GM12891 (cell line): ENCODE results near the gene RBM19.

Experiments used
- DNase-seq: peaks from one replicate; pipeline ENCODE4 v3.0.0; 2011; ENCODE audit warnings: low spot score; ENCODE audit not compliant: insufficient read length
- FAIRE-seq: peaks from 2 replicates; lab custom pipeline; 2011; peaks lifted over from hg19 to GRCh38; lab: Jason Lieb, UNC
- PAX5 ChIP-seq: IDR thresholded peaks from 2 replicates; pipeline ENCODE4 v1.6.1; 2011; ENCODE audit warnings: low read length, moderate library complexity, mild to moderate bottlenecking; ENCODE audit not compliant: insufficient read depth, severe bottlenecking
- POLR2A ChIP-seq: IDR thresholded peaks from 2 replicates; pipeline ENCODE4 v1.6.1; 2011; ENCODE audit warnings: low read depth, low read length, control low read depth
- POLR2AphosphoS5 ChIP-seq: IDR thresholded peaks from 2 replicates; pipeline ENCODE4 v1.6.1; 2011; ENCODE audit warnings: low read depth, low read length, control low read depth
- POU2F2 ChIP-seq: IDR thresholded peaks from 2 replicates; pipeline ENCODE4 v1.6.1; 2011; ENCODE audit warnings: low read depth, mild to moderate bottlenecking, control low read depth, low read length, moderate library complexity
- SPI1 ChIP-seq: IDR thresholded peaks from 2 replicates; pipeline ENCODE4 v1.6.1; 2011; ENCODE audit warnings: low read depth, low read length, control low read depth
- TAF1 ChIP-seq: IDR thresholded peaks from 2 replicates; pipeline ENCODE4 v1.6.1; 2011; ENCODE audit warnings: low read depth, low read length, control low read depth

The RBM19 gene

DNA sequence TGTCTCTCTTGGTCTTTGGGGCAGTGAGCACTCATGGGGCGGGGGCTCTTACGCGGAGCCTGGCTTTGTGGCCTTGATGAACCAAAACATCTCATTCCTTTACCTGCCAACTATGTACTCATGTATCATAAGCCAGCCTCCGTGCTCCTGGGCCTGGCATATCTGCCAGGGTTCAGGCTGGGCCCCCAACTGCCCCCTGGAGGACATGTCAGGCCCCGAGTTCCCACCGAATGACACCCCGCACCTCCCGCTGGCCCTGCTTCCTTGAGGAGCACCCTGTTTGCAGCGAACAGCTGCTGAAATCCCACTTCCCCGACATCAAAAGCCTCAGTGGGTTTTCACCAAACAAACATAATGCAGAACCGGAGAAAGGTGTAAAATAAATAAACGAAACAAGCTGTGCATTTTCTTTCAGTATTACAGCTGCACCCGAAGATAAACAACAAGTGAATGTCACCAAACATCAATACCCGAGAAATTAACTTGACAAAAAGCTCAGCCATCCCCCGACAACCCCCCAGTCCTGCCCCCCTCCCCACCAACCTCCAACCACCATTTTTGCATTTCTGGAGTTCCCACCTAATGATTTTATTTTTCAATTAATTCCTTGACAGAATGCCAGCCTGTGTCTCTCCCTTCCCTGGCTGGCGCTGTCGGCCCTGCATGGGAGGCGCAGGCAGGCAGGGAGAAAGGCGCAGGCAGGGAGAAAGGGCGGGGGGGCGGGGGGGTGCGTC lies 139.2 kb downstream of the RBM19 start:
- no peak for FAIRE-seq

GRCh38 chr12:113825705-113826104 lies 140.4 kb downstream of the RBM19 start:
- DNase-seq (no peak), FAIRE-seq (no peak)
- no peak for TF ChIP-seq PAX5
- no peak for TF ChIP-seq POLR2A
- TF ChIP-seq POLR2AphosphoS5, result no peak
- no peak for TF ChIP-seq SPI1
- no peak for TF ChIP-seq TAF1
- no peak for TF ChIP-seq POU2F2

More for the DNA sequence above, 139.2 kb downstream of the RBM19 start:
- DNase-seq, result no peak
- no peak for TF ChIP-seq SPI1
- TF ChIP-seq PAX5, result no peak
- no peak for TF ChIP-seq TAF1
- TF ChIP-seq POLR2AphosphoS5, result no peak
- TF ChIP-seq POLR2A, result no peak
- TF ChIP-seq POU2F2, result no peak

DNA sequence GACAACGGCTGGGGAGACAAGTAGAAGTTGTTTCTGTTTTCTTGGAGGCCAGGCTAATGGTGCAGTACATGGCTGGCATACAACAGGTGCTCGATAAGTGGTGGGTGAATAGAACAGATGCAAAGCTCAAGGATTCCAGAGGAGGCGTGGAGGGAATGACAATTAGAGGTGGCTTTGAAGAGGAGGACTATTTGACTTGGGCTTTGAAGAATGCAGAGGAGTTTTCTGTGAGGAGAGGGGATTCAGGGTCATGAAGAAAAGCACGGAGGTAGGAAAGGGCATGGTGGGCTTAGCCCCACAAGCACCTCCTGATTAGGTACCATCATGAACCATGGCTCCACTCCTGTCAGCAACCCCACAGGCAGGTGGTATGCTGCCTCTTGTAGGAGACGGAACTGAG lies 142.3 kb downstream of the RBM19 start:
- TF ChIP-seq POU2F2 (no peak), SPI1 (no peak), POLR2AphosphoS5 (no peak), POLR2A (no peak), TAF1 (no peak), PAX5 (no peak)

GRCh38 chr12:113823016-113823415 lies 143.1 kb downstream of the RBM19 start:
- DNase-seq, result no peak
- no peak for TF ChIP-seq POLR2AphosphoS5
- no peak for TF ChIP-seq POU2F2
- TF ChIP-seq POLR2A, result no peak
- TF ChIP-seq TAF1, result no peak
- no peak for TF ChIP-seq PAX5
- no peak for TF ChIP-seq SPI1

More for the DNA sequence above, 142.3 kb downstream of the RBM19 start:
- DNase-seq (no peak), FAIRE-seq (no peak)

DNA sequence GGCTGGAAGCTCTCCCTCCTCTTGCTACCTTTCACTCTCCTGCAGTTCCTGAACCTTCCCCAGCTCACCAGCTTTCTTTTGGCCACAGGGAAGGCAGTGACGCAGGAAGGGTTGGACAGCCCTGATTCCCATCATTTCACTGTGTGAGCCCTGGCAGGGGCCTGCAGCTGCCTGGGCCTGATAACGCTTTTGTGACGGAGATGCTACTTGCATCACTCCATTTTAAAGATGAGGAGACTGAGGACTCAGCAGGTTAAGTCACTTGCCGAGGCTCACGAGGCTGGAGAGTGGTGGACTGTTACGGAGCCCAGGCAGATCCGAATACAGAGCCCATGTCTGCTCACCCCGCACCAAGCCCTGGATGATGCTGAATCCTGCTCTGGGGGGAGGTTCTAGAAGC lies 145.3 kb downstream of the RBM19 start:
- DNase-seq, result no peak
- no peak for TF ChIP-seq POLR2AphosphoS5
- no peak for TF ChIP-seq POLR2A
- no peak for TF ChIP-seq TAF1
- TF ChIP-seq PAX5, result no peak
- no peak for FAIRE-seq

More at GRCh38 chr12:113823016-113823415, 143.1 kb downstream of the RBM19 start:
- no peak for FAIRE-seq

GRCh38 chr12:113820309-113820708 lies 145.8 kb downstream of the RBM19 start:
- FAIRE-seq (no peak), DNase-seq (no peak)
- TF ChIP-seq PAX5 (no peak), SPI1 (no peak), TAF1 (no peak), POU2F2 (no peak), POLR2A (no peak), POLR2AphosphoS5 (no peak)

DNA sequence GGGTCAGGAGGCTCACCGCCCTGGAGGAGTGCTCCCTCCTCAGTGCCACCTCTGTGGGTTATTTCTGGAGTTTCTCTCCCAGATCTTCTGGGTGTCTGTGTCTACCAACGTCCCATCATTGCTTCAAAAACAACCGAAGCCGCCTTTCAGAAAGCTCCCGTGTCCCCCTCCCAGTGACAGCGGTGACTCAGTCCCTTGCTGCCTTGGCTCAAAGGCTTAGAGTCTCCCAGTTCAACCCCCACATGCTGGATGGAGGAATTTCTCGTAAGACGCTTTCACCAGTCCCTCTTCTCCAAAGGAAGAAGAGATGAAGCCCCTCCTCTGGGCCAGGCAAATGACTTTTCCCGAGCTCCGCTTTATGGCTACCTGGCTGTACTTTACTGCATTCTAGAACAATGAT lies 146.6 kb downstream of the RBM19 start:
- DNase-seq, result no peak
- FAIRE-seq, result no peak
- TF ChIP-seq POLR2A, result no peak
- no peak for TF ChIP-seq POU2F2
- TF ChIP-seq POLR2AphosphoS5, result no peak
- TF ChIP-seq SPI1, result no peak

DNA sequence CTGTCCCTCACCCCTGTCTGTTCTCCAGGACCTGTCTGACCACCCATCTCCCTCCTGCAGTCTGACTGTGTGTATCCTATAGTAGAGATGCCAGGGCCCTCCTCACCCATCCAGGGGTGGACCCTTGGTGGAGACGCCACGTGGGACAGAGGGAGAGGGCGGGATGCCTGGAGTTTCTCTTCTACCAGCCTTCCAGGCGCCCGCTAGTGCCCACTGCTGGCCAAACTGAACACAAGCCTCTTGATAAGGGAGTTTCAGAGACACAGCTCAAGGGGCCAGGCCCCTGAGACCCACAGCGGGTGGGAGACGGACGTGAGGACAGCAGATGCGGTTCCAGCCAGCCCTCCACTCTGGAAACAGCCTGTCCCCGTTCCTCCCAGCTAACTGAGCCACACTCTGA lies 147.3 kb downstream of the RBM19 start:
- FAIRE-seq (no peak), DNase-seq (no peak)
- TF ChIP-seq SPI1 (no peak), POU2F2 (no peak), TAF1 (no peak), POLR2AphosphoS5 (no peak), PAX5 (no peak), POLR2A (no peak)

DNA sequence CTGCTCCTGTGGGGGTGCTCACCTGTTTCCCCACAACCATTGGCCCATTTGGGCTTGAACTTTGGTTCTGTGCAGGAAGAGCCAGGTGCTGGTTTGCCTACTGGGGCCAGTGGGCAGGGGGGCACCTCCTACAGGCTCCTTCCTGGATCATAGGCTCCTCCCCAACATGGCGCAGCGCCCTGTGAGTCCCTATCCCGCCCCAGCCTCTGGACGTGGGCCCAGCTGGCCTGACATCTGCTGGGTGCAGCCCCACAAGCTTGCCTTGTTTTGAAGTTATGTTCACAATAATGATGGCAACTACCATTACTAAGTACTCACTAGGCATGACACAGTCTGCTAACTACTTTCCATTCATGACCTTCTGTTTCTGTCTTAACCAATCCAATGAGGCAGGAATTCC lies 147.8 kb downstream of the RBM19 start:
- FAIRE-seq (no peak), DNase-seq (no peak)
- no peak for TF ChIP-seq POLR2AphosphoS5
- no peak for TF ChIP-seq POU2F2
- TF ChIP-seq PAX5, result no peak
- no peak for TF ChIP-seq SPI1

- no peak for FAIRE-seq
- DNase-seq, result no peak
- TF ChIP-seq POU2F2 (no peak), POLR2A (no peak), TAF1 (no peak), POLR2AphosphoS5 (no peak), SPI1 (no peak), PAX5 (no peak)
Observed at GRCh38 chr12:113816866-113817265, 149.3 kb downstream of the RBM19 start.
